Mesenteric fat pad (tissue), 1 donor: Measurements from ENCODE around the gene RINT1. TPM values are rescaled to one million over a fixed set of nuclear protein-coding genes. Genes with fewer than 3 reads are reported as not detected.

ENCODE experiments used
- DNase-seq: peaks from one replicate; pipeline ENCODE4 v3.0.0-alpha.2; 2020; ENCODE audit warnings: low spot score
- total RNA-seq: library from RNA; stranded (reverse); fragmentation: NEBNext Ultra II Directional; extraction: Animal tissue kit (Norgen Biotek cat#: 25700); gene quantifications from one replicate; pipeline ENCODE4 v1.2.1, GENCODE V29; 2021
- donor health status: DM: yes; HTN: yes; CAD: no.

Gene RINT1
- total RNA-seq, 1 donor from 2014 or later: 17.7 TPM

DNA sequence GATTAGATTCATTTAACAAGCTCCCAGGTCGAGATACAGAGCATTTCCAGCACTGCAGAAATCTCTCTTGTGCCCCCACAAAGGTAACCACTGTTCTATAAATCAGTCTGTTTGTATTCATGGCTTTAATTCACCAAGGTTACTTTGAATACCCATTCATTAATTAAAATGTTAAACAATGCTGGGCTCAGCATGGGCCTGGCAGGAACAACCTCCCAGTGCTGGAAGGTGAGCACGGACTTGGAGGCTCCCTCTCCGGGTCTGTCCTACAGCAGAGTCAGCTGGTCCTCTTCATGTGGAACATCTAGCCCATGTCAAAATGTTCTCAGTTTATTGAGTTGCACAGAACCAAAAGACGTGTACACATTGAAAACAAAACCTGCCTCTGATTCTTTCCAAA is 64.9 kb downstream of the RINT1 start:
- peak; percentile 69 for DNase-seq

- DNase-seq: peak; percentile 35
These were observed 67.1 kb downstream of the RINT1 start for GRCh38 chr7:105599080-105599479.

GRCh38 chr7:105599551-105599950 is 67.5 kb downstream of the RINT1 start:
- DNase-seq: peak; percentile 14

DNA sequence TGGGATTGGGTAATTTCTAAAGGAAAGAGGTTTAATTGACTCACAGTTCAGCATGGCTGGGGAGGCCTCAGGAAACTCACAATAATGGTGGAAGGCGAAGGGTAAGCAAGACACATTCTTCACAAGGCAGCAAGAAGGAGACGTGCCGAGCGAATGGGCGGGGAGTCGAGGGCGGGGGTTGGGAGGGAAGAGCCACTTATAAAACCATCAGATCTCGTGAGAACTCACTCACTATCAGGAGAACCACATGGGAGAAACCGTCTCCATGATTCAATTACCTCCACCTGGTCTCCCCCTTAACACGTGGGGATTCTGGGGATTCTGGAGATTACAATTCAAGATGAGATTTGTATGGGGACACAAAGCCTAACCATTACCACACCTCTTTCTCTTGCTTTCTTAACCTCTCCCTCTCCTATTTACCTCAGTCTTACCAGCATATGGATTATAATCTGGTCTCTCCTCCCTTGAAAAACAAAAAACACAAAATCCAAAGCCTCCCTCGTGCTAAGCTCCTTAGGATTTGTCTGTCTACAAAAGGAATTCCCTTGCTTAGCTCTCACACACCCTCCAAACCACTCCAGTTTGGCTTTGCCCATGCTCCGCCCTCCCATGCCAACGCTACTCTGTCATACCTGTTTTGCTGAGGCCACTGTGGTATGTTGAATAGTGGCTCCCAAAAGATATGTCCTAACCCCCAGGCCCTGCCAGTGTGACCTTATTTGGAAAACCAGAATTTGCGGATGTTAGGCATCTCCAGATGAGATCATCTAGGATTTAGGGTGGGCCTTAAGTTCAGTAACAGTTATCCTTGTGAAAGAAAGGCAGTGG is 68.9 kb downstream of the RINT1 start:
- DNase-seq: peak; percentile 20

GRCh38 chr7:105602325-105603305 is 70.6 kb downstream of the RINT1 start:
- peak; percentile 49 for DNase-seq

DNA sequence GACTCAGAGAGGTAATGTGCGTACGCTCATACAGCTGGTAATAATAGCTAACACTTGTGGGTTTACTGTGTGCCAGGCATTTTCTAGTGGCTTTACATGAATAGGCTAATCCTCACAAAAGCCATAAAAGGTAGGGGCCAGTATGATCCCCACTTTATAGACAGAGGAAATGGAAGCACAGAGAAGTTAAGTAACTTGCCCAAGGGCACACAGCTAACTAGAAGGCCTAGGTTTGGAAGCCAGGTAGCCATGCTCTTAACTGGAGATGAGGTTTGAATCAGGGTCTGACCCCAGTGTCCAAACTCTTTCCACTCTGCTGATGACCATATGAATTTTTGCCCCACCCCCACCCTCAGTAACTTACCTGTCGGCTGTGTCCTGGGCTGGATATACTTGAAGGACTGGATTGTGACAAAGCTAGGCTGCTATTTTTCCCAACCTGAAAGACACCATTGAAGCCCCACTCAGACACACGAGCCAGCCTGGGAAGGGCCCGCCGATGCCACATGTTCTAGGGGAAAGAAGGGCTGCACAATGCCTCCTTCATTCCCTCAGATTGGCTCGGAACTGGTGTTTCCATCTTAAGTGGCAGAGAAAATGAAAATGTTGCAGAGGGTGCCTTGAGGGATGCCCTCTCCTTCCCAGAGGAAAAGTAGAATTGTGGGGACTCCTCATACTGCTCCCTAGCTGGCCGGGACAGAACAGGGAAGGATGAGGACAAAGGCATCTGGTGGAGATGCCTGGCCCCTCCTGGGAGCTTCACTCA is 78.3 kb downstream of the RINT1 start:
- peak; percentile 53 for DNase-seq

- peak; percentile 75 for DNase-seq
These were observed 80.1 kb downstream of the RINT1 start for GRCh38 chr7:105611856-105612775.

- DNase-seq: no peak
These were observed 80.8 kb downstream of the RINT1 start for GRCh38 chr7:105612806-105613205.

- DNase-seq: peak; percentile 73
These were observed 81.8 kb downstream of the RINT1 start for GRCh38 chr7:105613611-105614330.

- peak; percentile 68 for DNase-seq
These were observed 82.4 kb downstream of the RINT1 start for GRCh38 chr7:105614341-105614840.

Other genes with a start within 250 kb of the RINT1 start
- gene SRPK2, start 143.3 kb upstream of the RINT1 start, total RNA-seq: 42.5 TPM
- gene PUS7, start 9.9 kb upstream of the RINT1 start, total RNA-seq: 16.9 TPM
- not detected for gene EFCAB10, start 49.3 kb downstream of the RINT1 start, total RNA-seq